ENCODE results near the gene EFCAB9.

Gene EFCAB9

GRCh38 chr5:172245046-172245445 is 51.1 kb downstream of the EFCAB9 start:
- DNase-seq, result no peak

- DNase-seq, result no peak
Observed at GRCh38 chr5:172245703-172246125, 51.7 kb downstream of the EFCAB9 start.

DNA sequence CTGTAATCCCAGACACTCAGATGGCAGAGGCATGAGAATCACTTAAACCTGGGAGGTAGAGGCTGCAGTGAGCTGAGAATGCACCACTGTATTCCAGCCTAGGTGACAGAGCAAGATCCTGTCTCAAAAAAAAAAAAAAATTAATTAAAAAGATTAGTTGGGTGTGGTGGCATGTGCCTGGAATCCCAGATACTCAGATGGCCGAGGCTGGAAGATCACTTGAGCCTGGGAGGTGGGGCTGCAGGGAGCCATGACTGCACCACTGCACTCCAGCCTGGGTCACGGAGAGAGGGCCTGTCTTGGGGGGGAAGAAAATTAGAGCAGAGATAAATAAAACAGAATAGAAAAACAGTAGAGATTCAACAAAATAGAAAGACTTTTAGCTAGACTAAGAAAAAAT is 54.7 kb downstream of the EFCAB9 start:
- no peak for DNase-seq

GRCh38 chr5:172251419-172251818 is 57.4 kb downstream of the EFCAB9 start:
- no peak for DNase-seq

DNA sequence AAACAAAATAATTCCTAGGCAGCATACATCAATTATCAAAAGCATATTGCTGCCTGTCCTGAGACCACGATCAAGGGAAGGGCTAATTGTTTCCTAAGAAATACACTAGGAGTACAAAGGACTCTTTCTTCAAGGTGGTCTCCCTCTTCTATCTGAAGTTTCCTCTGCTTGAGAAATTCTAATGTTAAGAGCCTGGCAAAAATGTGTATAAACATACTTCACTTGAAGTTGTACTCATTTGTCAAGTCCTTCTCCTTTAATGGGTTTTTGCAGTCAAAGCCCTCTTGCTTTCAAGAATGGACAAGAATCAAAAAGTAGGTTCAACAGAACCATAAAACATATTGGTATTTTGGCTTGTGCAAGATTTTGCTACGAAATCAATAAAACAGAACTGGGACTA is 58.5 kb downstream of the EFCAB9 start:
- DNase-seq, result no peak
